CD4-positive, alpha-beta T cell (primary cell): Measurements from ENCODE around the gene KLB. TPM values are rescaled to one million over a fixed set of nuclear protein-coding genes. Genes with fewer than 3 reads are reported as not detected.

ENCODE experiments used
- ATAC-seq: fragments of 200-7000 bp; cut with Tn5 transposase; one replicate; pipeline ENCODE4 v1.10.0; 2022; ENCODE audit warnings: mild to moderate bottlenecking; ENCODE audit not compliant: poor library complexity
- CTCF ChIA-PET: fragments of 350-600 bp; sonication (Branson Sonifier 250); formaldehyde crosslinking; loops from one replicate; lab custom pipeline; 2021; ENCODE audit warnings: antibody characterized with exemption, inconsistent platforms; lab: Charles Lee
- POLR2A ChIA-PET: fragments of 350-600 bp; sonication (Branson Sonifier 250); formaldehyde crosslinking; loops from one replicate; lab custom pipeline; 2021; ENCODE audit warnings: antibody characterized with exemption, inconsistent platforms; lab: Charles Lee
- DNase-seq, 14 experiments: peaks; one replicate each; pipeline ENCODE4 v3.0.0-alpha.2; 2013 to 2020; ENCODE audit warnings: mixed read lengths in 2 of 14
- H3K27ac ChIP-seq, 2 donors: one replicate each; pipeline versions ENCODE4 v1.5.1 to v1.7.0; 2013; ENCODE audit warnings: low read length in 2 of 2, low read depth in 1 of 2, mild to moderate bottlenecking in 1 of 2
- H3K27me3 ChIP-seq, 2 experiments: 1 replicate in 1 of 2; 2 replicates in 1 of 2; pipeline versions ENCODE4 v1.6.1 to v1.7.0; 2013; ENCODE audit warnings: low read length in 2 of 2, control low read depth in 1 of 2, mild to moderate bottlenecking in 1 of 2, moderate library complexity in 1 of 2; ENCODE audit not compliant: insufficient read depth in 2 of 2, control insufficient read depth in 1 of 2
- H3K36me3 ChIP-seq: one replicate; pipeline ENCODE4 v1.6.1; 2013; ENCODE audit warnings: low read length, control low read depth; ENCODE audit not compliant: insufficient read depth
- H3K4me1 ChIP-seq: one replicate; pipeline ENCODE4 v1.6.1; 2013; ENCODE audit warnings: low read length, control low read depth; ENCODE audit not compliant: insufficient read depth
- H3K4me3 ChIP-seq: one replicate; pipeline ENCODE4 v1.5.1; 2013; ENCODE audit warnings: mild to moderate bottlenecking, low read length, moderate library complexity
- H3K9me3 ChIP-seq, 2 experiments: 1 replicate in 1 of 2; 2 replicates in 1 of 2; pipeline versions ENCODE4 v1.6.1 to v1.7.0; 2013; ENCODE audit warnings: low read length in 2 of 2, mild to moderate bottlenecking in 2 of 2, control low read depth in 1 of 2, moderate library complexity in 1 of 2; ENCODE audit not compliant: control insufficient read depth in 1 of 2, insufficient read depth in 1 of 2
- H3K27ac Mint-ChIP-seq: one replicate; pipeline ENCODE4 v1.8.0; 2020; ENCODE audit warnings: mixed read lengths
- H3K27me3 Mint-ChIP-seq: one replicate; pipeline ENCODE4 v1.8.0; 2021; ENCODE audit warnings: mixed read lengths
- H3K36me3 Mint-ChIP-seq: one replicate; pipeline ENCODE4 v1.8.0; 2021; ENCODE audit warnings: low read depth, mixed read lengths
- H3K4me1 Mint-ChIP-seq: one replicate; pipeline ENCODE4 v1.8.0; 2021; ENCODE audit warnings: low read depth, mixed read lengths
- H3K4me3 Mint-ChIP-seq: one replicate; pipeline ENCODE4 v1.8.0; 2020; ENCODE audit warnings: mild to moderate bottlenecking, mixed read lengths
- H3K9me3 Mint-ChIP-seq: one replicate; pipeline ENCODE4 v1.8.0; 2020; ENCODE audit warnings: mixed read lengths
- intact Hi-C, 2 experiments: fragments of 100-400 bp; cut with DNase I in 1 of 2; cut with micrococcal nuclease in 1 of 2; formaldehyde crosslinking; loops; one replicate each; pipeline versions ENCODE4 v1.15.1 to v1.9.0; 2023 to 2025; cut with DNase I, micrococcal nuclease
- total RNA-seq, 174 experiments: library from RNA in 2 of 174; stranded (reverse) in 2 of 174; gene quantifications; one replicate each; pipeline ENCODE4 v1.2.3 and lab custom pipeline; 2021 to 2026
- TF ChIP-seq, protein P1 (sequence below): fragments of 200-600 bp; IDR thresholded peaks from one replicate; pipeline ENCODE4 v1.8.0; 2022; ENCODE audit warnings: antibody characterized with exemption, mild to moderate bottlenecking

The KLB gene
- total RNA-seq, 2 experiments from 2014 or later: not detected

DNA sequence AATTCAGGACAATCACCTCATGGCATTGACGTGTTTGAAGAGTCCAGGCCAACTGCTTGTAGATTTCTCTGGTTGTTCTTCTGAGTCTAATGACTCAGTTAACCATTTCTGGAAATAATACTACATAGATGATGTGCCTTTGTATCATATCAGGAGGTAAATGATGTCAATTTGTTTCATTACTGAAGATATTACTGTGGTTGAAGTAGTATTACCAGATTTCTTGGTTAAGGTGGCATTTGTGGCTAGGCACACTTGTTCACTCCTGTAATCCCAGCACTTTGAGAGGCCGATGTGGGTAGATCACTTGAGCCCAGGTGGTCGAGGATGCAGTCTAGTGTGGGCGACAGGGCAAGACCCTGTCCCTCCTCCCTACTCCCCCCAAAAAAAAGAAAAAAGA, 36.3 kb downstream of the KLB start:
- Histone ChIP-seq H3K27ac (no peak overlapping the region), H3K4me1 (peaks cover 12% of the 10 kb centered on the region), H3K4me3 (no peak overlapping the region), H3K27me3 (no peaks in the 10 kb centered on the region), H3K9me3 (peaks cover 0 to 5% of the 10 kb centered on the region in 2 experiments), H3K36me3 (no peaks in the 10 kb centered on the region)
- POLR2A ChIA-PET: no interaction called here
- Mint-ChIP-seq H3K9me3 (no peaks in the 10 kb centered on the region), H3K4me3 (no peak overlapping the region), H3K27me3 (no peaks in the 10 kb centered on the region), H3K4me1 (peaks cover 9% of the 10 kb centered on the region), H3K36me3 (no peaks in the 10 kb centered on the region), H3K27ac (no peak overlapping the region)
- CTCF ChIA-PET: no interaction called here
- intact Hi-C loops: no loop called here
- TF ChIP-seq, protein P1, sequence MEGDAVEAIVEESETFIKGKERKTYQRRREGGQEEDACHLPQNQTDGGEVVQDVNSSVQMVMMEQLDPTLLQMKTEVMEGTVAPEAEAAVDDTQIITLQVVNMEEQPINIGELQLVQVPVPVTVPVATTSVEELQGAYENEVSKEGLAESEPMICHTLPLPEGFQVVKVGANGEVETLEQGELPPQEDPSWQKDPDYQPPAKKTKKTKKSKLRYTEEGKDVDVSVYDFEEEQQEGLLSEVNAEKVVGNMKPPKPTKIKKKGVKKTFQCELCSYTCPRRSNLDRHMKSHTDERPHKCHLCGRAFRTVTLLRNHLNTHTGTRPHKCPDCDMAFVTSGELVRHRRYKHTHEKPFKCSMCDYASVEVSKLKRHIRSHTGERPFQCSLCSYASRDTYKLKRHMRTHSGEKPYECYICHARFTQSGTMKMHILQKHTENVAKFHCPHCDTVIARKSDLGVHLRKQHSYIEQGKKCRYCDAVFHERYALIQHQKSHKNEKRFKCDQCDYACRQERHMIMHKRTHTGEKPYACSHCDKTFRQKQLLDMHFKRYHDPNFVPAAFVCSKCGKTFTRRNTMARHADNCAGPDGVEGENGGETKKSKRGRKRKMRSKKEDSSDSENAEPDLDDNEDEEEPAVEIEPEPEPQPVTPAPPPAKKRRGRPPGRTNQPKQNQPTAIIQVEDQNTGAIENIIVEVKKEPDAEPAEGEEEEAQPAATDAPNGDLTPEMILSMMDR: no peak
- DNase-seq (no peak), ATAC-seq (no peak)

DNA sequence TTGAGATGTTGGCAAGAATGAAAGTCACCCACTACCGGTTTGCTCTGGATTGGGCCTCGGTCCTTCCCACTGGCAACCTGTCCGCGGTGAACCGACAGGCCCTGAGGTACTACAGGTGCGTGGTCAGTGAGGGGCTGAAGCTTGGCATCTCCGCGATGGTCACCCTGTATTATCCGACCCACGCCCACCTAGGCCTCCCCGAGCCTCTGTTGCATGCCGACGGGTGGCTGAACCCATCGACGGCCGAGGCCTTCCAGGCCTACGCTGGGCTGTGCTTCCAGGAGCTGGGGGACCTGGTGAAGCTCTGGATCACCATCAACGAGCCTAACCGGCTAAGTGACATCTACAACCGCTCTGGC, 39.7 kb downstream of the KLB start:
- no peaks in the 10 kb centered on the region for H3K27me3 ChIP-seq
- Mint-ChIP-seq H3K9me3 (no peaks in the 10 kb centered on the region), H3K27ac (no peak overlapping the region), H3K27me3 (no peaks in the 10 kb centered on the region), H3K4me1 (peaks cover 9% of the 10 kb centered on the region), H3K4me3 (peak overlapping the region; percentile 76), H3K36me3 (peaks cover 18% of the 10 kb centered on the region)
- H3K9me3 ChIP-seq: peaks cover 0 to 5% of the 10 kb centered on the region in 2 experiments
- peaks cover 7% of the 10 kb centered on the region for H3K36me3 ChIP-seq
- intact Hi-C loops: loop anchor here in 1 of 2 experiments (5.0 kb wide), 1 partner anchor 259 kb away; no protein-coding TSS in a partner anchor
- DNase-seq (peak in 1 of 14 experiments; percentile 1), ATAC-seq (no peak)
- TF ChIP-seq, protein P1: no peak
- no peak overlapping the region for H3K27ac ChIP-seq
- peaks cover 12% of the 10 kb centered on the region for H3K4me1 ChIP-seq
- ChIA-PET POLR2A (interaction anchor here (4.5 kb wide), 1 partner anchor 12 kb away, joined by 42 read pairs; the partner anchor contains the start of genes LIAS and RPL9), CTCF (no interaction called here)
- peak overlapping the region; percentile 53 for H3K4me3 ChIP-seq

DNA sequence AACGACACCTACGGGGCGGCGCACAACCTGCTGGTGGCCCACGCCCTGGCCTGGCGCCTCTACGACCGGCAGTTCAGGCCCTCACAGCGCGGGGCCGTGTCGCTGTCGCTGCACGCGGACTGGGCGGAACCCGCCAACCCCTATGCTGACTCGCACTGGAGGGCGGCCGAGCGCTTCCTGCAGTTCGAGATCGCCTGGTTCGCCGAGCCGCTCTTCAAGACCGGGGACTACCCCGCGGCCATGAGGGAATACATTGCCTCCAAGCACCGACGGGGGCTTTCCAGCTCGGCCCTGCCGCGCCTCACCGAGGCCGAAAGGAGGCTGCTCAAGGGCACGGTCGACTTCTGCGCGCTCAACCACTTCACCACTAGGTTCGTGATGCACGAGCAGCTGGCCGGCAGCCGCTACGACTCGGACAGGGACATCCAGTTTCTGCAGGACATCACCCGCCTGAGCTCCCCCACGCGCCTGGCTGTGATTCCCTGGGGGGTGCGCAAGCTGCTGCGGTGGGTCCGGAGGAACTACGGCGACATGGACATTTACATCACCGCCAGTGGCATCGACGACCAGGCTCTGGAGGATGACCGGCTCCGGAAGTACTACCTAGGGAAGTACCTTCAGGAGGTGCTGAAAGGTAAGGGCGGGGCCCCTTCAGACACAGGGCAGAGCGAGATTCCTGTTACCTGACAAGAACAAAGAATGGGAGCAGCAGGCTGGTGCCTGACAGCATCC, 40.3 kb downstream of the KLB start:
- intact Hi-C loops: loop anchor here in 1 of 2 experiments (5.0 kb wide), 1 partner anchor 260 kb away; no protein-coding TSS in a partner anchor

More for the DNA sequence above, 40.3 kb downstream of the KLB start:
- peak overlapping the region; percentile 63 for H3K27ac Mint-ChIP-seq
- peaks cover 12% of the 10 kb centered on the region for H3K4me1 ChIP-seq
- TF ChIP-seq, protein P1: no peak
- peaks cover 24% of the 10 kb centered on the region for H3K36me3 Mint-ChIP-seq
- H3K27me3 ChIP-seq: no peaks in the 10 kb centered on the region
- H3K27me3 Mint-ChIP-seq: no peaks in the 10 kb centered on the region
- no peak overlapping the region for H3K27ac ChIP-seq
- peak overlapping the region; percentile 53 for H3K4me3 ChIP-seq
- ChIA-PET CTCF (no interaction called here), POLR2A (interaction anchor here (0.7 to 4.5 kb wide), 2 partner anchors 11 to 395 kb away, joined by 3 to 42 read pairs; partner anchors contain the start of genes LIAS and RPL9)
- no peaks in the 10 kb centered on the region for H3K9me3 Mint-ChIP-seq
- peaks cover 0 to 5% of the 10 kb centered on the region in 2 experiments for H3K9me3 ChIP-seq
- peak in 13 of 14 experiments; percentile 4 to 82 (median 34) for DNase-seq
- peak; percentile 86 for ATAC-seq
- peak overlapping the region; percentile 76 for H3K4me3 Mint-ChIP-seq
- peaks cover 12% of the 10 kb centered on the region for H3K36me3 ChIP-seq
- peaks cover 9% of the 10 kb centered on the region for H3K4me1 Mint-ChIP-seq
